ENCODE data around the gene MIEF2.

Gene MIEF2

DNA sequence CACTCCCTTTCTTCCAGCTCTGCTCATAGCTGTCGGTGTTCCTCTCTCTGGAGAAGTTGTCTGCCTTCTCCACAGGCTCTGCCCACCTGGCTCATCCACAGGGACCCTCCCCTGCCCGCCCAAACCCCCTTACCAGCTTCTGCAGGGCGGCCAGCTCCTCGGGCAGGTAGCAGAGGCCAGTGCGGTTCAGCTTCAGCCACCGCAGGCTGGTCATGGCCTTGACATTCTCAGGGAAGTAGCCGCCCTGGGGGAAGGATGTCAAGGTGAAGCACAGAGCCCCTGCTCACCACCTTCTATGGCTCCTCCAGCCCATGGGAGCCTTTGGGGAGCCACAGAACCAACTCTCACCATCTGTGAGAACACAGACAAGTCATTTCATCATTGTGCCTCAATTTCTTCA, 3.7 kb upstream of the MIEF2 start:
- Histone ChIP-seq H3K9ac (no peak overlapping the region), H3K9me3 (ENCODE audit: control insufficient read depth, low read length) (no peaks in the 10 kb centered on the region), H3K27me3 (ENCODE audit: control insufficient read depth, insufficient read depth, low read length) (no peaks in the 10 kb centered on the region), H3K4me3 (ENCODE audit: low read depth, low read length) (no peak overlapping the region), H2AFZ (no peak overlapping the region), H3K27ac (peak overlapping the region; percentile 92), H3K4me2 (ENCODE audit: low read length) (no peak overlapping the region), H3K36me3 (ENCODE audit: control insufficient read depth, insufficient read depth, low read length) (no peaks in the 10 kb centered on the region), H3K4me1 (peaks cover 16% of the 10 kb centered on the region), H3K79me2 (peaks cover 44% of the 10 kb centered on the region)
- TF ChIP-seq, protein P1, sequence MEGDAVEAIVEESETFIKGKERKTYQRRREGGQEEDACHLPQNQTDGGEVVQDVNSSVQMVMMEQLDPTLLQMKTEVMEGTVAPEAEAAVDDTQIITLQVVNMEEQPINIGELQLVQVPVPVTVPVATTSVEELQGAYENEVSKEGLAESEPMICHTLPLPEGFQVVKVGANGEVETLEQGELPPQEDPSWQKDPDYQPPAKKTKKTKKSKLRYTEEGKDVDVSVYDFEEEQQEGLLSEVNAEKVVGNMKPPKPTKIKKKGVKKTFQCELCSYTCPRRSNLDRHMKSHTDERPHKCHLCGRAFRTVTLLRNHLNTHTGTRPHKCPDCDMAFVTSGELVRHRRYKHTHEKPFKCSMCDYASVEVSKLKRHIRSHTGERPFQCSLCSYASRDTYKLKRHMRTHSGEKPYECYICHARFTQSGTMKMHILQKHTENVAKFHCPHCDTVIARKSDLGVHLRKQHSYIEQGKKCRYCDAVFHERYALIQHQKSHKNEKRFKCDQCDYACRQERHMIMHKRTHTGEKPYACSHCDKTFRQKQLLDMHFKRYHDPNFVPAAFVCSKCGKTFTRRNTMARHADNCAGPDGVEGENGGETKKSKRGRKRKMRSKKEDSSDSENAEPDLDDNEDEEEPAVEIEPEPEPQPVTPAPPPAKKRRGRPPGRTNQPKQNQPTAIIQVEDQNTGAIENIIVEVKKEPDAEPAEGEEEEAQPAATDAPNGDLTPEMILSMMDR (IDR thresholded peaks at IDR 0.05), result no peak

DNA sequence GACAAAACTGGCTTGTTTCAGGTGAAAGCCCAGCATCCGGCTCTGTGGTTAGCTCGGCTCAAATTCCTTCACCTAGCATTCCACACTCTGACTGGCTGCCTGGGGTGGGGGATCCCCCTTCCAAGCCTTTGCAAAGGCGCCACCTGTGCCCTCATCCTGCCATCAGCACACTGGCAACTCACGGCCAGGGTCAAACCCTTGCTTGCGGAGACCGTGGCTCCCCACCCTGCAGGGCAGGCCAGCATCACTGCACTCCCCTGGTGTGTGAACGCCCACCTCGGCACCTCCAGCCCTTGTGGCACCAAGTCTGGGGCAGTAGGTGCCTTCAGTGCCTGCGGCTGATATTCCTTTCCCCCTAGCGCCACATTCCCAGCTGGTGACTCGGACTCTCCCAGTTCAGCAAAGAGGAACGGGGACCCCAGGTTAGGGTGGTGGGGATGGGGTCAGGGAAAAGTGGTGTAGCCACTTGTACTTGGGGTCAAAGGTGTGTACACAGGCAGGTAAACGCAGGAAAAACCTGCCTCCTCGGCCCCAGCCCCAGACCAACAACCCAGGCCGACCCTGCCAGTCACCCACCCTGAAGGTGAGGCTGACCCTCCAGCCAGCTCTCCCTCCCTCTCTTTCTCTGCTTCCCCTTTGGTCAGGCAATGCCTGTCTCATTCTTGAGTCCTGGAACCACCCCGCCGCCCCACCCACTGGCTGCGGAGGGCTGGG, 3.0 kb upstream of the MIEF2 start:
- Histone ChIP-seq H2AFZ (peak overlapping the region; percentile 92), H3K9me3 (ENCODE audit: control insufficient read depth, low read length) (no peaks in the 10 kb centered on the region), H3K4me3 (ENCODE audit: low read depth, low read length) (peak overlapping the region; percentile 90), H3K27me3 (ENCODE audit: control insufficient read depth, insufficient read depth, low read length) (no peaks in the 10 kb centered on the region), H3K27ac (peak overlapping the region; percentile 92), H3K4me1 (peaks cover 23% of the 10 kb centered on the region), H3K9ac (peak overlapping the region; percentile 50), H3K79me2 (peaks cover 49% of the 10 kb centered on the region), H3K4me2 (ENCODE audit: low read length) (peak overlapping the region; percentile 91), H3K36me3 (ENCODE audit: control insufficient read depth, insufficient read depth, low read length) (no peaks in the 10 kb centered on the region)
- TF ChIP-seq, protein P1 (IDR thresholded peaks at IDR 0.05), result no peak

DNA sequence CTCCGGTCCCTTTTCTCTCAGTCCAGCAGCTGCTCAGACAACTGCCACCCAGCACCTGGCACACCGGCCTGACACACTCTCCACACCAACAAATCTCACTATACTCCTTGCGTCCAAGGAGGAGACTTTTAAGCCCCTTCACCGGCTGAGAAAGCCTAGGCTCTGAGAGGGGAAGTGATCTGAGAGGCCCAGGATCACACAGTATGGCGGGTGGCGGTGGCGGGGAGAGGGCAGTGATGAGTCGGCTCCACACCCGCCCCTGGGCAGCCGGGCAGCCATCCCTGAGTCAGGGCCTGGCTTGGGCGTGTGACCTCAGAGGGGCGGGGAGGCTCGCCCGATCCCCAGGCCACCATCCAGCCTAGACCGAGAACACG, 2.5 kb upstream of the MIEF2 start:
- peaks cover 26% of the 10 kb centered on the region for H3K4me1 ChIP-seq

DNA sequence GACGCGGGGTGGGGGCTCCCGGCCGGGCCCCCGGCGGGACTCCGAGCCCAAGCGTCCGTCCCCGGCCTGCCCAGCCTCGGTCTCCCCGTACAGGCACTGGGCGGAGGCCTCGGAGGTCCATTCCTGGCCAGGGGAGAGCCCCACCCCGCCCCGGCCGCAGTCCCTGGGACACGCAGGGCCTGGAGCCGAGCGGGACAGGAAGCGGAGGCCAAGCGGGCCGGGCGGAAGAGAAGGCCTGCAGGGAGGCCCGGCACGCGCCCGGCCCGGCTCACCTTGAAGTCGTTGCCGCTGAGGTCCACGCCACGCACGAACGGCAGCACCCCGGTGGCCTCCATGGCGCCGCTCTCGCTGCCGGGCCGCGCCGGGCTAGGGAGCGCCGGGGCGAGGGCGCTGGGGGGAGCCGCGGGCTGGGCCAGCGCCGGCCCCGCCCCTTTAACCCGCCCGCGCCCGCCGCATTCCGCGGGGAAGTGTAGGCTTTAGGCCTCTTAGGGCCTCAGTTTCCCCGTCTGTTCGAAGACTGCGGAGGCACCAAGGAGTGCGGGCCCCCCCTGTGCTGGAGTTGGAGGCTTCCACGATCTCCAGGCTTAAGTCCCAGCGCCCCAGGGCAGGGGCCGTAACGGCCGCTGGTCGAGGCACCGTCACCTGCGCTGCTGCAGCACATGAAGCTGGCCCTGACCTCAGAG, 2.0 kb upstream of the MIEF2 start, which contains the start of gene FLII:
Gene FLII (minus strand): TSS at position 383 of the 683 bp plus-strand sequence. CDS start 48 bp downstream, at position 335.
- Histone ChIP-seq H3K4me2 (ENCODE audit: low read length) (peak within 1 kb of the TSS; percentile 91), H3K27me3 (ENCODE audit: control insufficient read depth, insufficient read depth, low read length) (no peaks in the 10 kb centered on the region), H3K27ac (peak within 1 kb of the TSS; percentile 92), H3K9ac (peak within 1 kb of the TSS; percentile 50), H3K9me3 (ENCODE audit: control insufficient read depth, low read length) (no peaks in the 10 kb centered on the region), H3K4me1 (peaks cover 26% of the 10 kb centered on the region), H3K4me3 (ENCODE audit: low read depth, low read length) (peak within 1 kb of the TSS; percentile 90), H2AFZ (peak within 1 kb of the TSS; percentile 92), H3K79me2 (peaks cover 53% of the 10 kb centered on the region), H3K36me3 (ENCODE audit: control insufficient read depth, insufficient read depth, low read length) (no peaks in the 10 kb centered on the region)
- TF ChIP-seq, protein P1 (IDR thresholded peaks at IDR 0.05), result no peak

More for the DNA sequence above, 2.5 kb upstream of the MIEF2 start:
- TF ChIP-seq, protein P1 (IDR thresholded peaks at IDR 0.05), result no peak
- Histone ChIP-seq H3K79me2 (peaks cover 52% of the 10 kb centered on the region), H3K9me3 (ENCODE audit: control insufficient read depth, low read length) (no peaks in the 10 kb centered on the region), H3K4me3 (ENCODE audit: low read depth, low read length) (peak overlapping the region; percentile 90), H3K27me3 (ENCODE audit: control insufficient read depth, insufficient read depth, low read length) (no peaks in the 10 kb centered on the region), H3K36me3 (ENCODE audit: control insufficient read depth, insufficient read depth, low read length) (no peaks in the 10 kb centered on the region), H3K9ac (peak overlapping the region; percentile 50), H2AFZ (peak overlapping the region; percentile 92), H3K4me2 (ENCODE audit: low read length) (peak overlapping the region; percentile 91), H3K27ac (peak overlapping the region; percentile 92)
